Esophagus (tissue), 2 donors: Measurements from ENCODE around the gene GUCD1. TPM values are rescaled to one million over a fixed set of nuclear protein-coding genes. Genes with fewer than 3 reads are reported as not detected.

ENCODE experiments used
- H3K27ac ChIP-seq, 2 donors: one replicate each; pipeline ENCODE4 v1.5.1; 2013; ENCODE audit warnings: low read depth in 2 of 2, mild to moderate bottlenecking in 2 of 2, inconsistent platforms in 1 of 2, low read length in 1 of 2, moderate library complexity in 1 of 2
- H3K27me3 ChIP-seq, 2 donors: one replicate each; pipeline ENCODE4 v1.6.1; 2013; ENCODE audit warnings: low read length in 2 of 2, control low read depth in 1 of 2, mild to moderate bottlenecking in 1 of 2; ENCODE audit not compliant: insufficient read depth in 2 of 2, control insufficient read depth in 1 of 2
- H3K36me3 ChIP-seq, 2 donors: one replicate each; pipeline ENCODE4 v1.6.1; 2013; ENCODE audit warnings: low read length in 1 of 2; ENCODE audit not compliant: control insufficient read depth in 2 of 2, insufficient read depth in 2 of 2
- H3K4me1 ChIP-seq, 2 donors: one replicate each; pipeline ENCODE4 v1.6.1; 2013; ENCODE audit warnings: low read length in 1 of 2; ENCODE audit not compliant: control insufficient read depth in 2 of 2, insufficient read depth in 2 of 2
- H3K4me3 ChIP-seq, 2 donors: one replicate each; pipeline ENCODE4 v1.5.1; 2013; ENCODE audit warnings: low read length in 2 of 2, mild to moderate bottlenecking in 2 of 2, low read depth in 1 of 2, moderate library complexity in 1 of 2
- H3K9me3 ChIP-seq, 2 donors: one replicate each; pipeline ENCODE4 v1.6.1; 2013; ENCODE audit warnings: mild to moderate bottlenecking in 2 of 2, low read depth in 1 of 2, low read length in 1 of 2, moderate library complexity in 1 of 2; ENCODE audit not compliant: control insufficient read depth in 2 of 2, insufficient read depth in 1 of 2
- WGBS, 2 donors: extraction: QIAGEN DNeasy Blood & Tissue Kit; methylation state at CpG; one replicate each; pipeline ENCODE4 v1.1.7; 2013; 5-methylcytosine and 5-hydroxymethylcytosine counted together
- polyA plus RNA-seq, 2 donors: library from polyadenylated mRNA; stranded (reverse); fragments of 200-250 nt; gene quantifications; one replicate each; pipeline ENCODE4 v1.2.3, GENCODE V29; 2013
- donor health status: healthy with polysubstance abuse.
- donor health status: Bipolar disorder and iron deficiency.

GUCD1 gene
- polyA plus RNA-seq, 2 donors = 50.4 to 62.9 TPM

- Histone ChIP-seq H3K4me3 (no peak overlapping the region), H3K27me3 (no peaks in the 10 kb centered on the region), H3K36me3 (peaks cover 0 to 14% of the 10 kb centered on the region in 2 donors), H3K27ac (peak overlapping the region in 1 of 2 donors; percentile 79), H3K4me1 (peaks cover 5 to 13% of the 10 kb centered on the region in 2 donors), H3K9me3 (no peaks in the 10 kb centered on the region)
- 80% methylated on average over 5 of the region's 5 CpGs for WGBS, 2 donors
Measured at GRCh38 chr22:24584166-24584790, 29.3 kb upstream of the GUCD1 start.

- H3K4me1 ChIP-seq = peaks cover 5 to 13% of the 10 kb centered on the region in 2 donors
- WGBS, 2 donors = 41 to 45% methylated on average over 19 of the region's 19 CpGs
Measured at GRCh38 chr22:24583221-24584165, 28.6 kb upstream of the GUCD1 start.

DNA sequence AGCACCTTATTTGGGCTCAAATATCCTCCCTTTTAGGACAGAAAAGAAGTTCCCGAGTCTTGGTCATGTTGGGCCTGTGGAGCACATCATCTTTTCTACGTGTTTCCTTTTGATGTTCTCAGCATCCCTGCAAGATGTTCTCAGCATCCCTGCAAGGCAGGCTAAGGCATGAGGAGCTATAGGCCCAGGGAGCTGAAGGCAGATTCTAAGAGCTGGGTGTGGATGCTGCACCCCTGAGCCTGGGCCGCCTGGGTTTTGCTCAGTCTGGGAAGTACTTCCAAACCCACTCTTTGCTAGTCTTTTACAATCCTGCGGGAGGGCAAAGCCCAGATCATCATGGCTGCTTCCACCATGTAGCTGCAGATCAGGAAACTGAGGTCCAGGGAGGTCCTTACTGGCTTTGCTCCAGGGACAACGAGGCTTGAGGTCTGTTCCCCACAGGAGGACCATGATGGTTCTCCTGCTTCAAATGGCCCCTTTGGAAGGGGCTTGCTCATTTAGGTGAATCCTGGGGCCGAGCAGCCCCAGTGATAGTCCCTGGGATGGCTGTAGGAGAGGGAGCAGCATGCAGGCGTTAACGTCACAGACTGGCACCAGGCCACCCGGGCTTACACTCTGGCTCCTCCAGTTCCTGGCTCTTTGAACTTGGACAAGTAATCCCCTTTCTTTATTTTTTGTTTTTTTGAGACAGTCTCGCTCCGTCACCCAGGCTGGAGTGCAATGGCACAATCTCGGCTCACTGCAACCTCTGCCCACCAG, 27.3 kb upstream of the GUCD1 start:
- Histone ChIP-seq H3K27ac (no peak overlapping the region), H3K4me1 (peaks cover 5 to 13% of the 10 kb centered on the region in 2 donors), H3K27me3 (no peaks in the 10 kb centered on the region)

More at GRCh38 chr22:24583221-24584165, 28.6 kb upstream of the GUCD1 start:
- Histone ChIP-seq H3K27ac (peak overlapping the region; percentile 23 to 79), H3K9me3 (no peaks in the 10 kb centered on the region), H3K27me3 (no peaks in the 10 kb centered on the region), H3K4me3 (no peak overlapping the region), H3K36me3 (peaks cover 0 to 14% of the 10 kb centered on the region in 2 donors)

GRCh38 chr22:24580276-24580675, 25.3 kb upstream of the GUCD1 start:
- 46 to 68% methylated on average over 2 of the region's 2 CpGs for WGBS, 2 donors
- peaks cover 5 to 13% of the 10 kb centered on the region in 2 donors for H3K4me1 ChIP-seq

More for the DNA sequence above, 27.3 kb upstream of the GUCD1 start:
- no peak overlapping the region for H3K4me3 ChIP-seq
- peaks cover 0 to 7% of the 10 kb centered on the region in 2 donors for H3K36me3 ChIP-seq
- WGBS, 2 donors = 54 to 64% methylated on average over 12 of the region's 12 CpGs
- H3K9me3 ChIP-seq = no peaks in the 10 kb centered on the region

DNA sequence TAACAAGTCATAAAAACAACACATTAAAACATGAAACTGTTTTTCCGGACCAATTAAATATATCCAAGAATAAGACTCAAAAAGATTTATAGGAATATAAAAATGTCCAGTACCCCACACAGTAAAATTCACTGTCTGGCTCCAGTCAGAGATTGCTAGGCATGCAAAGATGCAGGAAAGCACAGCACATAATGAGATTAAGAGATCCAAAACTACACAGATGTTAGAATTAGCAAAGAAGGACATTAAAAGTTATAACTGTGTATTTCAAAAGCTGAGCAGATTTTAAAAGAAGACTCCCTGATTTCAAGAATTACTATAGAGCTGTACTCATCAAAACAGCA, 24.3 kb upstream of the GUCD1 start:
- Histone ChIP-seq H3K27ac (peak overlapping the region in 1 of 2 donors; percentile 22), H3K36me3 (peaks cover 0 to 2% of the 10 kb centered on the region in 2 donors), H3K4me1 (peaks cover 5 to 13% of the 10 kb centered on the region in 2 donors), H3K9me3 (no peaks in the 10 kb centered on the region), H3K4me3 (no peak overlapping the region), H3K27me3 (no peaks in the 10 kb centered on the region)
- WGBS, 2 donors = 35 to 45% methylated on average over 1 of the region's 1 CpG

More at GRCh38 chr22:24580276-24580675, 25.3 kb upstream of the GUCD1 start:
- no peak overlapping the region for H3K4me3 ChIP-seq
- no peaks in the 10 kb centered on the region for H3K27me3 ChIP-seq
- no peaks in the 10 kb centered on the region for H3K36me3 ChIP-seq
- H3K27ac ChIP-seq = peak overlapping the region; percentile 10 to 63
- H3K9me3 ChIP-seq = no peaks in the 10 kb centered on the region

GRCh38 chr22:24578355-24579257, 23.7 kb upstream of the GUCD1 start:
- Histone ChIP-seq H3K36me3 (peaks cover 0 to 4% of the 10 kb centered on the region in 2 donors), H3K4me1 (peaks cover 3 to 12% of the 10 kb centered on the region in 2 donors), H3K9me3 (no peaks in the 10 kb centered on the region), H3K27ac (peak overlapping the region; percentile 22 to 70), H3K27me3 (no peaks in the 10 kb centered on the region), H3K4me3 (no peak overlapping the region)
- WGBS, 2 donors = 50 to 63% methylated on average over 8 of the region's 8 CpGs

DNA sequence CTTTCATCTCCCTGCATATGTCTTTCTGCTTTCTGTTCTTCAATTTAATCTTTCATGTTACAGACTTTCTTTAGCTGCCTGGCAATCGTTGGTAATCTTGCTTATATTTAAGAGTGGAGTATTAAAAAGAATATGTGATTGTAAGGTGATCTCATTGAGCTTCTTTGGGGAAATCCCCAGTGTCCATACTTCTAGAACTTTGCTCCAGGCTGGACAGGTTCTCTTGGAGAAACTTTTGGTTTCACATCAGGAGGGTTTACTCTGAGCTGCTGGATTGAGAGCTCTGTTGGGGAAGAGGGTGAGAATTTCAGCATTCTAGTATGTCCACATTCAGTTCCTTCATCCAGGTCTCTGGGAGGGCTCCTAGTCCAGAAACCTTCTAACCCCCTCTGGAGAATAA, 21.8 kb upstream of the GUCD1 start:
- 48 to 58% methylated on average over 1 of the region's 1 CpG for WGBS, 2 donors
- no peaks in the 10 kb centered on the region for H3K9me3 ChIP-seq
- peaks cover 8 to 16% of the 10 kb centered on the region in 2 donors for H3K36me3 ChIP-seq
- no peaks in the 10 kb centered on the region for H3K27me3 ChIP-seq
- H3K27ac ChIP-seq = no peak overlapping the region
- no peak overlapping the region for H3K4me3 ChIP-seq
- no peaks in the 10 kb centered on the region for H3K4me1 ChIP-seq

DNA sequence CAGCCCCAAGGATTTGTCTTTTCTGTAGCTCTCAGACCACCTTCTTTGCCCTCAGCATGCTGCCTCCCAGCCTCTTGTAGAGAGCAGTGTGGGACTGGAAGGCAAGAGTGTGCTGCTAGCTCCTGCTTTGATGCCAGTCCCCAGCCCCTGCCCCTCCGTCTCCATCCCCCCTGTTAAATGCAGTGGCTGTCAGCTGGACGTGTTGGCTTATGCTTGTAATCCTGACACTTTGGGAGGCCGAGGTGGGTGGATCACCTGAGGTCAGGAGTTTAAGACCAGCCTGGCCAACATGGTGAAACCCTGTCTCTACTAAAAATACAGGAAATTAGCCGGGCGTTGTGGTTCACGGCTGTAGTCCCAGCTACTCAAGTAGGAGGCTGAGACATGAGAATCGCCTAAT, 16.3 kb upstream of the GUCD1 start:
- Histone ChIP-seq H3K36me3 (peaks cover 11 to 44% of the 10 kb centered on the region in 2 donors), H3K4me1 (no peaks in the 10 kb centered on the region), H3K4me3 (no peak overlapping the region), H3K9me3 (no peaks in the 10 kb centered on the region), H3K27me3 (no peaks in the 10 kb centered on the region), H3K27ac (no peak overlapping the region)
- WGBS, 2 donors = 92% methylated on average over 7 of the region's 7 CpGs
